GM23338 (cell line): Measurements from ENCODE around the gene RNF32. TPM values are rescaled to one million over a fixed set of nuclear protein-coding genes. Genes with fewer than 3 reads are reported as not detected.
"Not testable (repeated sequence)": the region's sequence is repeated elsewhere in the genome, so short reads cannot be mapped to it uniquely, and the experiment has no call there.

Experiments used
- ATAC-seq: fragments of 200-7000 bp; cut with Tn5 transposase; 3 replicates; pipeline ENCODE4 v1.9.1; 2020
- DNase-seq: peaks from one replicate; pipeline ENCODE4 v3.0.0-alpha.2; 2015; ENCODE audit warnings: low spot score
- H2AFZ ChIP-seq: fragments of 200-600 bp; sonication (generic); 2 replicates; pipeline ENCODE4 v1.8.0; 2016; ENCODE audit warnings: antibody characterized with exemption, mild to moderate bottlenecking, moderate library complexity
- H3F3A ChIP-seq: fragments of 200-600 bp; sonication (generic); replicated peaks from 2 replicates; pipeline ENCODE4 v1.8.0; 2017; ENCODE audit warnings: antibody characterized with exemption, mixed run types, low read depth
- H3K27ac ChIP-seq: fragments of 200-600 bp; sonication (generic); 2 replicates; pipeline ENCODE4 v1.6.1; 2016; ENCODE audit warnings: low read depth
- H3K27me3 ChIP-seq: fragments of 200-600 bp; sonication (generic); 2 replicates; pipeline ENCODE4 v1.8.0; 2016; ENCODE audit warnings: mild to moderate bottlenecking, mixed run types, moderate library complexity; ENCODE audit not compliant: insufficient read depth
- H3K36me3 ChIP-seq: fragments of 200-600 bp; sonication (generic); 2 replicates; pipeline ENCODE4 v1.8.0; 2016; ENCODE audit warnings: mild to moderate bottlenecking; ENCODE audit not compliant: insufficient read depth
- H3K4me1 ChIP-seq: fragments of 200-600 bp; sonication (generic); 2 replicates; pipeline ENCODE4 v1.8.0; 2016; ENCODE audit warnings: mild to moderate bottlenecking, moderate library complexity; ENCODE audit not compliant: insufficient read depth
- H3K4me2 ChIP-seq: fragments of 200-600 bp; sonication (generic); 2 replicates; pipeline ENCODE4 v1.7.1; 2017; ENCODE audit warnings: mixed run types
- H3K4me3 ChIP-seq: fragments of 200-600 bp; sonication (generic); 2 replicates; pipeline ENCODE4 v1.6.1; 2016; ENCODE audit warnings: mixed run types
- H3K79me2 ChIP-seq: fragments of 200-600 bp; sonication (generic); replicated peaks from 2 replicates; pipeline ENCODE4 v1.8.0; 2017; ENCODE audit warnings: mild to moderate bottlenecking; ENCODE audit not compliant: insufficient read depth
- H3K9me2 ChIP-seq: fragments of 200-600 bp; sonication (generic); 2 replicates; pipeline ENCODE4 v1.8.0; 2017; ENCODE audit not compliant: insufficient read depth
- H4K20me1 ChIP-seq: fragments of 200-600 bp; sonication (generic); replicated peaks from 2 replicates; pipeline ENCODE4 v1.8.0; 2017; ENCODE audit warnings: mild to moderate bottlenecking; ENCODE audit not compliant: insufficient read depth
- H3K27ac Mint-ChIP-seq: 2 replicates; pipeline ENCODE4 v1.8.0; 2020; ENCODE audit warnings: inconsistent platforms, mild to moderate bottlenecking, moderate library complexity, mixed read lengths
- H3K27me3 Mint-ChIP-seq: 3 replicates; pipeline ENCODE4 v1.8.0; 2022; ENCODE audit warnings: low read depth, mild to moderate bottlenecking, moderate library complexity, mixed read lengths, inconsistent platforms; ENCODE audit not compliant: insufficient read depth, poor library complexity
- H3K36me3 Mint-ChIP-seq: 3 replicates; pipeline ENCODE4 v1.8.0; 2021; ENCODE audit warnings: low read depth, mild to moderate bottlenecking, inconsistent platforms, moderate library complexity, mixed read lengths
- H3K4me1 Mint-ChIP-seq: 3 replicates; pipeline ENCODE4 v1.8.0; 2020; ENCODE audit warnings: mild to moderate bottlenecking, inconsistent platforms, mixed read lengths
- H3K4me3 Mint-ChIP-seq: 3 replicates; pipeline ENCODE4 v1.8.0; 2021; ENCODE audit warnings: moderate library complexity, mild to moderate bottlenecking, inconsistent platforms, mixed read lengths
- H3K9me3 Mint-ChIP-seq: 3 replicates; pipeline ENCODE4 v1.8.0; 2020; ENCODE audit warnings: moderate library complexity, mild to moderate bottlenecking, inconsistent platforms, mixed read lengths
- polyA plus RNA-seq: library from polyadenylated mRNA; unstranded; fragments of >200 nt; fragmentation: Nextera tagmentation; extraction: Ambion mirVana; gene quantifications from 2 replicates; pipeline ENCODE4 v1.2.1, GENCODE V29; 2016
- total RNA-seq: library from RNA; depleted of rRNA; stranded (reverse); fragments of >200 nt; shearing (Covaris generic); gene quantifications from 2 replicates; pipeline ENCODE4 v1.2.3, GENCODE V29; 2014
- TF ChIP-seq, protein P1 (sequence below): fragments of 250-450 bp; sonication (Bioruptor Pico); IDR thresholded peaks from 2 replicates; pipeline ENCODE4 v1.5.0; 2020; ENCODE audit warnings: mild to moderate bottlenecking, moderate library complexity

Gene RNF32
- total and polyA plus RNA-seq, 2 experiments from 2014 or later, result 0.56 to 2.0 TPM

DNA sequence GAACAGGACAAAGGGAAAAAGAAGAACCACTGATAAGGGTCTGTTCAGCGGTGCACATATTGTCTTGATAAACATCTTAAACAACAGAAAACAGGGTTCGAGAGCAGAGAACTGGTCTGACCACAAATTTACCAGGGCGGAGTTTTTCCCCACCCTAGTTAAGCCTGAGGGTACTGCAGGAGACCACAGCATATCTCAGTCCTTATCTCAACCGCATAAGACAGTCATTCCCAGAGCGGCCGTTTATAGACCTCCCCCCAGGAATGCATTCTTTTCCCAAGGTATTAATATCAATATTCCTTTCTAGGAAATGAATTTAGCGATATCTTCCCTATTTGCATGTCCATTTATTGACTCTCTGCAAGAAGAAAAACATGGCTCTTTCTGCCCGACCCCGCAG, 56.7 kb downstream of the RNF32 start:
- peaks cover 49% of the 10 kb centered on the region for H3K9me3 Mint-ChIP-seq

DNA sequence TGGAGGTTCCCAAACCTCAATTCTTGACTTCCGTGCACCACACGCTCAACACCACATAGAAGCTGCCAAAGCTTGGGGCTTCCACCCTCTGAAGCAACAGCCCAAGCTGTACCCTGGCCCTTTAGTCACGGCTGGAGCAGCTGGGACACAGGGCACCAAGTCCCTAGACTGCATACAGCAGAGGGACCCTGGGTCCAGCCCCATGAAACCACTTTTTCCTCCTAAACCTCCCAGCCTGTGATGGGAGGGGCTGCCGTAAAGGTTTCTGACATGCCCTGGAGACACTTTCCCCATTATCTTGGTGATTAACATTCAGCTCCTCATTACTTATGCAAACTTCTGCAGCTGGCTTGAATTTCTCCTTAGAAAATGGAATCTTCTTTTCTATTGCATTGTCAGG, 57.9 kb downstream of the RNF32 start:
- not testable (repeated sequence) for ATAC-seq, H3K4me3 ChIP-seq, H3K4me3 Mint-ChIP-seq, H3K9me2 ChIP-seq, H4K20me1 ChIP-seq, H2AFZ ChIP-seq, H3K79me2 ChIP-seq, H3K27me3 Mint-ChIP-seq, H3K27ac ChIP-seq, H3K4me2 ChIP-seq, H3K4me1 Mint-ChIP-seq, DNase-seq, H3K27me3 ChIP-seq, H3F3A ChIP-seq, H3K27ac Mint-ChIP-seq, H3K4me1 ChIP-seq
- Mint-ChIP-seq H3K9me3 (peaks cover 54% of the 10 kb centered on the region), H3K36me3 (peaks cover 61% of the 10 kb centered on the region)
- H3K36me3 ChIP-seq, result peaks cover 12% of the 10 kb centered on the region

More for the DNA sequence above, 56.7 kb downstream of the RNF32 start:
- not testable (repeated sequence) for H3K4me3 ChIP-seq, H2AFZ ChIP-seq, H3K79me2 ChIP-seq, H3K27me3 Mint-ChIP-seq, DNase-seq, H3K4me1 Mint-ChIP-seq, ATAC-seq, H3K27ac ChIP-seq, H3F3A ChIP-seq, H3K27ac Mint-ChIP-seq, H4K20me1 ChIP-seq, H3K4me1 ChIP-seq, H3K4me2 ChIP-seq, H3K9me2 ChIP-seq, H3K27me3 ChIP-seq, H3K4me3 Mint-ChIP-seq
- H3K36me3 Mint-ChIP-seq, result peaks cover 54% of the 10 kb centered on the region
- H3K36me3 ChIP-seq, result peaks cover 12% of the 10 kb centered on the region

- not testable (repeated sequence) for H4K20me1 ChIP-seq, H3K4me1 Mint-ChIP-seq, H3K27me3 Mint-ChIP-seq, H3K27ac Mint-ChIP-seq, H3K9me2 ChIP-seq, H3K4me3 ChIP-seq, H3K79me2 ChIP-seq, H3K4me2 ChIP-seq, H3F3A ChIP-seq, H3K27ac ChIP-seq, H3K27me3 ChIP-seq, H3K4me1 ChIP-seq, ATAC-seq, H2AFZ ChIP-seq, H3K4me3 Mint-ChIP-seq, DNase-seq
- H3K36me3 ChIP-seq, result peaks cover 12% of the 10 kb centered on the region
- Mint-ChIP-seq H3K9me3 (peaks cover 44% of the 10 kb centered on the region), H3K36me3 (peaks cover 50% of the 10 kb centered on the region)
These were observed 61.2 kb downstream of the RNF32 start for GRCh38 chr7:156701787-156702186.

- no peaks in the 10 kb centered on the region for H3K4me1 Mint-ChIP-seq
- no peak overlapping the region for H3K4me2 ChIP-seq
These were observed 61.8 kb downstream of the RNF32 start for GRCh38 chr7:156702399-156702798.

More at GRCh38 chr7:156702399-156702798, 61.8 kb downstream of the RNF32 start:
- Histone ChIP-seq H2AFZ (no peak overlapping the region), H3K27ac (no peak overlapping the region), H3K9me2 (no peaks in the 10 kb centered on the region), H3F3A (no peaks in the 10 kb centered on the region), H3K79me2 (no peaks in the 10 kb centered on the region), H4K20me1 (no peaks in the 10 kb centered on the region), H3K4me1 (no peaks in the 10 kb centered on the region), H3K4me3 (no peak overlapping the region), H3K27me3 (no peaks in the 10 kb centered on the region), H3K36me3 (peaks cover 10% of the 10 kb centered on the region; the same call in 1 of the 2 replicates)
- no peak for ATAC-seq
- peaks cover 44% of the 10 kb centered on the region for H3K36me3 Mint-ChIP-seq
- H3K27ac Mint-ChIP-seq, result no peak overlapping the region
- no peak overlapping the region for H3K4me3 Mint-ChIP-seq
- peaks cover 37% of the 10 kb centered on the region for H3K9me3 Mint-ChIP-seq
- no peak for DNase-seq
- peaks cover 4% of the 10 kb centered on the region for H3K27me3 Mint-ChIP-seq
- TF ChIP-seq, protein P1, sequence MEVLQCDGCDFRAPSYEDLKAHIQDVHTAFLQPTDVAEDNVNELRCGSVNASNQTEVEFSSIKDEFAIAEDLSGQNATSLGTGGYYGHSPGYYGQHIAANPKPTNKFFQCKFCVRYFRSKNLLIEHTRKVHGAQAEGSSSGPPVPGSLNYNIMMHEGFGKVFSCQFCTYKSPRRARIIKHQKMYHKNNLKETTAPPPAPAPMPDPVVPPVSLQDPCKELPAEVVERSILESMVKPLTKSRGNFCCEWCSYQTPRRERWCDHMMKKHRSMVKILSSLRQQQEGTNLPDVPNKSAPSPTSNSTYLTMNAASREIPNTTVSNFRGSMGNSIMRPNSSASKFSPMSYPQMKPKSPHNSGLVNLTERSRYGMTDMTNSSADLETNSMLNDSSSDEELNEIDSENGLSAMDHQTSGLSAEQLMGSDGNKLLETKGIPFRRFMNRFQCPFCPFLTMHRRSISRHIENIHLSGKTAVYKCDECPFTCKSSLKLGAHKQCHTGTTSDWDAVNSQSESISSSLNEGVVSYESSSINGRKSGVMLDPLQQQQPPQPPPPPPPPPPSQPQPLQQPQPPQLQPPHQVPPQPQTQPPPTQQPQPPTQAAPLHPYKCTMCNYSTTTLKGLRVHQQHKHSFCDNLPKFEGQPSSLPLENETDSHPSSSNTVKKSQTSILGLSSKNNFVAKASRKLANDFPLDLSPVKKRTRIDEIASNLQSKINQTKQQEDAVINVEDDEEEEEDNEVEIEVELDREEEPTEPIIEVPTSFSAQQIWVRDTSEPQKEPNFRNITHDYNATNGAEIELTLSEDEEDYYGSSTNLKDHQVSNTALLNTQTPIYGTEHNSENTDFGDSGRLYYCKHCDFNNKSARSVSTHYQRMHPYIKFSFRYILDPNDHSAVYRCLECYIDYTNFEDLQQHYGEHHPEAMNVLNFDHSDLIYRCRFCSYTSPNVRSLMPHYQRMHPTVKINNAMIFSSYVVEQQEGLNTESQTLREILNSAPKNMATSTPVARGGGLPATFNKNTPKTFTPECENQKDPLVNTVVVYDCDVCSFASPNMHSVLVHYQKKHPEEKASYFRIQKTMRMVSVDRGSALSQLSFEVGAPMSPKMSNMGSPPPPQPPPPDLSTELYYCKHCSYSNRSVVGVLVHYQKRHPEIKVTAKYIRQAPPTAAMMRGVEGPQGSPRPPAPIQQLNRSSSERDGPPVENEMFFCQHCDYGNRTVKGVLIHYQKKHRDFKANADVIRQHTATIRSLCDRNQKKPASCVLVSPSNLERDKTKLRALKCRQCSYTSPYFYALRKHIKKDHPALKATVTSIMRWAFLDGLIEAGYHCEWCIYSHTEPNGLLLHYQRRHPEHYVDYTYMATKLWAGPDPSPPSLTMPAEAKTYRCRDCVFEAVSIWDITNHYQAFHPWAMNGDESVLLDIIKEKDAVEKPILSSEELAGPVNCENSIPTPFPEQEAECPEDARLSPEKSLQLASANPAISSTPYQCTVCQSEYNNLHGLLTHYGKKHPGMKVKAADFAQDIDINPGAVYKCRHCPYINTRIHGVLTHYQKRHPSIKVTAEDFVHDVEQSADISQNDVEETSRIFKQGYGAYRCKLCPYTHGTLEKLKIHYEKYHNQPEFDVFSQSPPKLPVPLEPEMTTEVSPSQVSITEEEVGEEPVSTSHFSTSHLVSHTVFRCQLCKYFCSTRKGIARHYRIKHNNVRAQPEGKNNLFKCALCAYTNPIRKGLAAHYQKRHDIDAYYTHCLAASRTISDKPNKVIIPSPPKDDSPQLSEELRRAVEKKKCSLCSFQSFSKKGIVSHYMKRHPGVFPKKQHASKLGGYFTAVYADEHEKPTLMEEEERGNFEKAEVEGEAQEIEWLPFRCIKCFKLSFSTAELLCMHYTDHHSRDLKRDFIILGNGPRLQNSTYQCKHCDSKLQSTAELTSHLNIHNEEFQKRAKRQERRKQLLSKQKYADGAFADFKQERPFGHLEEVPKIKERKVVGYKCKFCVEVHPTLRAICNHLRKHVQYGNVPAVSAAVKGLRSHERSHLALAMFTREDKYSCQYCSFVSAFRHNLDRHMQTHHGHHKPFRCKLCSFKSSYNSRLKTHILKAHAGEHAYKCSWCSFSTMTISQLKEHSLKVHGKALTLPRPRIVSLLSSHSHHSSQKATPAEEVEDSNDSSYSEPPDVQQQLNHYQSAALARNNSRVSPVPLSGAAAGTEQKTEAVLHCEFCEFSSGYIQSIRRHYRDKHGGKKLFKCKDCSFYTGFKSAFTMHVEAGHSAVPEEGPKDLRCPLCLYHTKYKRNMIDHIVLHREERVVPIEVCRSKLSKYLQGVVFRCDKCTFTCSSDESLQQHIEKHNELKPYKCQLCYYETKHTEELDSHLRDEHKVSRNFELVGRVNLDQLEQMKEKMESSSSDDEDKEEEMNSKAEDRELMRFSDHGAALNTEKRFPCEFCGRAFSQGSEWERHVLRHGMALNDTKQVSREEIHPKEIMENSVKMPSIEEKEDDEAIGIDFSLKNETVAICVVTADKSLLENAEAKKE (CRISPR knock-in tag), result no peak
